DMS 273 (cell line): ENCODE measurements around the gene FXYD3.
"Not testable (repeated sequence)": the region's sequence is repeated elsewhere in the genome, so short reads cannot be mapped to it uniquely, and the experiment has no call there.

Experiments used
- DNase-seq: peaks from one replicate; lab custom pipeline; 2025; ENCODE audit not compliant: unreplicated experiment; lab: John Stamatoyannopoulos, UW

The FXYD3 gene

GRCh38 chr19:35085947-35086346, 29.7 kb upstream of the FXYD3 start:
- no peak for DNase-seq

- peak; percentile 17 for DNase-seq
These were observed 29.2 kb upstream of the FXYD3 start for GRCh38 chr19:35086455-35086854.

DNA sequence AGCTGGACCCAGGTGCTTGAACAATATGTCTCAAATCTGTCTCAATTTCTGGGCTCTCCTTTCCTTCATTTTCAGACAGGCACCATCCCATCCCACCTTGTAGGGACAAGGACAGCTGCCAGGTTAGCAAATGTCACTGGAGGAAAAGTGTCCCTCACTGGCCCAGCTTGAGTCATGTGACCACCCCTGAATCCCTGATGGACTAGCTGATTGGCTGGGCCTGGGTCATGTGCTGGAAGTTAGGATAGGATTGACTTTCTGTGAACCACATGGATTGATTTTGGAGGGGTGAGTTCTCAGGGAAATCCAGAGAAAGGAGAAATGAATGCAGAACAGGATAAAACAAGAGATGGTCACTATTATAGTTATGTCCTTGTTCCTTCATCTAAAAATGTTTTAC, 28.2 kb upstream of the FXYD3 start:
- no peak for DNase-seq

DNA sequence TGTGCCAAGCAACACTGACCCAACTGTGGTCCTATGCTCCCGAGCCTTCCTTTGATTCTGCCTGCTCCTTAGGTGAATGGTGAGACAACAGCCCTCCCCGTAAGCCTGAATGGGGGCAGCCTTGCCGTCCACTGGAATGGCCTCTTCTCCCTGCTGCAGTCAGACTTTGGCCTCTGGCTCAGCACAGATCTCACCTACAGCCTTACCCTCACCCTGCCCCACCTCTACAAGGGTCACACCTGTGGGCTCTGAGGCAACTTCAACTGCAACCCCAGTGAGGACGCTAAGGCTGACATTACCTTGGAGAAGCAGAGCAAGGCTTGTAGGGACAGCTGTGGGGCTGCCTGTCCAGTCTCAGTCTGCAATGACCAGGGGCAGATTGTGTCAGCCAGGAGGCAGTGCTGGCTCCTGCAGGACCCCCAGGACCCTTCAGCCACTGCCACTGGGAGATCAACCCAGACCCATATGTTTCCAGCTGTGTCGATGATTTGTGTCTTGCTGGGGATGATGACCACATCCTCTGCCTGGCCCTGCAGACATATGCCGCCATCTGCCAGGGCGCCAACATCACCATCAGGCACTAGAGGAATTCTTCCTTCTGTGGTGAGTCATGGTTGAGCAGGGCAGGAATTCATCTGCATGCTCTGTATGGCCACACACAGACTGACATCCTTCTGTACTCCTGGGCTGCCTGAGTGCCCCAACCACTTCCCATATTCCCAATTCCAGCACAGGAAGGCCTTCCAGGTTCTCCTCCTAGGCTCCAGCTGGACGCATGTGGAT, 27.3 kb upstream of the FXYD3 start:
- peak; percentile 91 for DNase-seq

- DNase-seq, result no peak
These were observed 26.1 kb upstream of the FXYD3 start for GRCh38 chr19:35089554-35089953.

DNA sequence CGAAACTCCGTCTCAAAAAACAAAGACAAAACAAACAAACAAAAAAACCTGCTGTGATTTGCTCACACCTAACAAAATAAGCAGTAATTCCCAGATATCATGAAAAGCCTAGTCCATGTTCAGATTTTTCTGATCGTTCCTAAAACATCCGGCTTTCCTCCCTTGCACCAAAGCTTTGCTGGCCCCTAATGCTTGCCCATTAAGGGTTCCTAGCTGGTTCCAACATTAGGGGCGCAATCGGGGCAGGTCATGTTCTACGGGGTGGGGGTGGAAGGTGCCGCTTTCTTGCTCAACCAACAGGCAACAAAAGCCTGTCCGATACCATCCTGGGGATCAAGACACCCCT, 25.5 kb upstream of the FXYD3 start:
- no peak for DNase-seq

- peak; percentile 88 for DNase-seq
These were observed 25.0 kb upstream of the FXYD3 start for GRCh38 chr19:35090506-35091214.

DNA sequence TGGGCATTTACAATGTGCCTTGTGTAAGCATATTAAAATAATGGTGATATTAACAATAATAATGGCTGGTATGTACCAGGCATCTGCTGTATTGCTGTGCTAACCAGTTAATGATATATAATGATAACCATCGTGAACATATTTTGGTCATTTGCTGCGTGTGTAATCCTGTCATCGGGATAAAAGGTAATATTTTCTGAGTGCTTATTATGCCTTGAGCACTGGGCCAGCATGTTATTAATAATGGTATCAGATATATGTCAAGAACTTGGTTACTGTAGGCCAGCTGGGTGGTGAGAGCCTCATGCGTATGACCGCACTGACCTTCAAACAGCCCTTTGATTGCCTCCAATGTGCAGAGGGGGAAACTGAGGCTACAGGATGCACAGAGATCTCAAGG, 22.2 kb upstream of the FXYD3 start:
- DNase-seq, result no peak

DNA sequence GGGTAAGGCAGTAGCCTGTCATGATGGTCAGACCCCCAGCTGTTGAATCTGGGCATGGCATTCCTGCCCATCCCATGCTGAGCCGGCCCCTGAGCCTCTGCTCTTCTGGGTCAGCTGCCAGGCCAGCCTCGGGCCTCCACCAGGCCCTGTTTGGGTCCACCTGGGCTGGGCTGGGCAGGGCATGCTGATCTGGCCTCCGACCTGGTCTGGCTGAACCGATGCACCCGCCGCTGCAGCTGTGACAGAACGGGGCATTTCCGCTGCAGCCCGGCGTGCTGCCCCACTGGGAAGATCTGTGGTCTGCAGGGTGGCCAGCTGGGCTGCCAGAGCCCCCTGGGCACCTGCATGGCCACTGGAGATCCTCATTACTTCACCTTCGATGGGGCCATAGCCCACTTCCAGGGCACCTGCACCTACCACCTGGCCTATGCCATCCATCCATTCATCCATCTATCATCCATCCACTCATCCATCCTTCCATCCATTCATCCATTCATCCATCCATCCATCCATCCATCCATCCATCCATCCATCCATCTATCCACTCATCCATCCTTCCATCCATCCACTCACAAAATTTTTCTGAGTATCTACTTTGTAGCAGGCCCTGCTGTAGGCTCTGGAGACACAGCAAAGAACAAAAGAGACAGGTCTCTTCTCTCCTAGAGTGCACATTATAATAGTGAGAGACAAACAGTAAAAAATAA, 21.5 kb upstream of the FXYD3 start:
- no peak for DNase-seq

- DNase-seq, result no peak
These were observed 21.0 kb upstream of the FXYD3 start for GRCh38 chr19:35094656-35095055.

- DNase-seq, result peak; percentile 82
These were observed 19.8 kb upstream of the FXYD3 start for GRCh38 chr19:35095667-35096368.

- peak; percentile 61 for DNase-seq
These were observed 17.1 kb upstream of the FXYD3 start for GRCh38 chr19:35098413-35099049.

GRCh38 chr19:35099155-35099896, 16.3 kb upstream of the FXYD3 start:
- DNase-seq, result no peak

DNA sequence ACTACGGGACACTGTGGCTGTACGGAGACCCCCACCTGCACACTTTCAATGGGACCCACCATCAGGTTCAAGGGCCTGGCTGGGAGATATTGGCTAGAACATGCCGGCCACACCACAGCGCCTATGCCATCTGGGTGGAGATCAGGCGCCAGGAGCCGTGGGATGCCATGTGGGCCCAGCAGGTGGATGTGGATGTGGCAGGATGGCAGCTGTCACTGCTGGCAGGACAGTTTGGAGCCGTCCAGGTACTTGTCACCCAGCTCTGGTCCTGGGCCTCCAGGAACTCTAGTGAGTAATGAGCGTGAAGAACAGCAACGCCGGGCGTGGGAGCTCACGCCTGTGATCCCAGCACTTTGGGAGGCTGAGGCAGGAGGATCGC, 15.7 kb upstream of the FXYD3 start:
- peak; percentile 41 for DNase-seq

- DNase-seq, result peak; percentile 35
These were observed 14.8 kb upstream of the FXYD3 start for GRCh38 chr19:35100588-35101533.

- not testable (repeated sequence) for DNase-seq
These were observed 13.7 kb upstream of the FXYD3 start for GRCh38 chr19:35101949-35102348.

GRCh38 chr19:35103614-35104013, 12.0 kb upstream of the FXYD3 start:
- DNase-seq, result not testable (repeated sequence)

DNA sequence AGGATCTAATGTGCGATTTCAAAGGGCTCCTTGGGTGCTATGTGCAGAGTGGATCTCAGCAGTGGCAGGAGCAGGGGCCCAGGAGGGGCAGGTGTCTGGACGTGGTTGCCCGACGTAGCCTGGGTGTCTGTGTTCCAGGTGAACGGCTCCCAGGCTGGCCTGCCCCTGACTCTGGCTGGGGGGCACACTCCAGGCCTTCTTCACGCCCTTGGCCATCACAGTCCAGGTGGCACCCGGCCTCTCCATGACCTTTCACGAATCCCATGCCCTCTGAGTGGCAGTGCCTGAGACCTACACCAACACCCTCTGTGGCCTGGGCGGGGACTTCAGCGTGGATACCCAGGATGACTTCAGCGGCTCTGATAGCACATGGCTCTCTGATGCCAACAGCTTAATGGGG, 11.3 kb upstream of the FXYD3 start:
- DNase-seq, result no peak

DNA sequence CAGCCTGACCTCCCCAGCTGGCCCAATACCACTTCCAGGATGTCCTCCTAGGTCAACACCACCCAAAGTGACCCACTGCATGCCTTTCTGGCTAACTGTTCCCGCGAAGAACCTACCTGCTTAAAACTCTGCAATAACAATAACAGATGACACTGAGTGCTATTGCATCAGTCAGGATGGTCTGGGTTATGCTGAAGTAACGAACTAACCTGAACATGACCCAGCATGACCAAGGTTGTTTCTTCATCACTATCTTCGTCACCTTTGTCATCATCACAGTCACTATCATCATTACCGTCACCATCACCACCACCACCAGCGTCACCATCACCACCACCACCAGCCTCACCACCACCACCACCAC, 10.6 kb upstream of the FXYD3 start:
- DNase-seq, result no peak
